K562 (cell line): ENCODE results near the gene ZNF805. TPM values are rescaled to one million over a fixed set of nuclear protein-coding genes. Genes with fewer than 3 reads are reported as not detected.
A peak's percentile ranks its signal among the peaks of the same experiment; 100 is the strongest.

Source experiments
- ATAC-seq: fragments of 200-7000 bp; cut with Tn5 transposase; 3 replicates; pipeline ENCODE4 v1.9.1; 2020; ENCODE audit warnings: moderate library complexity
- BruUV-seq: library from RNA; stranded (reverse); fragments of 400-500 nt; replicated peaks from 2 replicates; lab custom pipeline; 2021; lab: Mats Ljungman, UMichigan
- CTCF ChIA-PET: fragments of 300-600 bp; formaldehyde crosslinking; extraction: SDS; loops from one replicate; lab custom pipeline; 2021; ENCODE audit warnings: low intra/inter-chr PET ratio; lab: Yijun Ruan, JAX
- POLR2A ChIA-PET: fragments of 300-600, 350-650 bp; sonication (Branson Sonifier 250); formaldehyde crosslinking; extraction: SDS; loops from one replicate; lab custom pipeline; 2021; ENCODE audit warnings: antibody characterized with exemption, inconsistent platforms; lab: Yijun Ruan, JAX
- DNase-seq, 4 experiments: peaks; one replicate each; pipeline versions ENCODE4 v3.0.0 to v3.0.0-alpha.2; 2011 to 2018; ENCODE audit warnings: low spot score in 3 of 4, mixed read lengths in 3 of 4; ENCODE audit errors: extremely low read depth in 1 of 4
- FAIRE-seq: peaks from 2 replicates; lab custom pipeline; 2011; peaks lifted over from hg19 to GRCh38; lab: Jason Lieb, UNC
- H2AFZ ChIP-seq: 2 replicates; pipeline ENCODE4 v1.6.0; 2011; ENCODE audit warnings: low read depth, low read length, control low read depth, inconsistent platforms
- H3K27ac ChIP-seq: fragments of 200-600 bp; 3 replicates; pipeline ENCODE4 v1.8.0; 2011; ENCODE audit warnings: low read depth, mild to moderate bottlenecking, control low read depth, inconsistent platforms, low read length, moderate library complexity, mixed read lengths; ENCODE audit errors: extremely low read depth
- H3K27me3 ChIP-seq, 2 experiments: fragments of 300-600 bp in 1 of 2; 2 replicates in 1 of 2; 3 replicates in 1 of 2; pipeline versions ENCODE4 v1.6.0 to v1.8.0; 2011; ENCODE audit warnings: inconsistent platforms in 2 of 2, low read length in 2 of 2, mild to moderate bottlenecking in 1 of 2, mixed read lengths in 1 of 2, moderate library complexity in 1 of 2; ENCODE audit not compliant: control insufficient read depth in 2 of 2, insufficient read depth in 2 of 2
- H3K36me3 ChIP-seq: fragments of 300-600 bp; 3 replicates; pipeline ENCODE4 v1.8.0; 2011; ENCODE audit warnings: mild to moderate bottlenecking, low read length, inconsistent platforms; ENCODE audit not compliant: control insufficient read depth, insufficient read depth
- H3K4me1 ChIP-seq, 2 experiments: fragments of 200-600 bp in 1 of 2; replicated peaks in 1 of 2; 2 replicates in 1 of 2; 3 replicates in 1 of 2; pipeline versions ENCODE4 v1.5.1 to v1.8.0; 2011; ENCODE audit warnings: inconsistent platforms in 2 of 2, low read length in 2 of 2, mild to moderate bottlenecking in 1 of 2, mixed read lengths in 1 of 2, moderate library complexity in 1 of 2; ENCODE audit not compliant: control insufficient read depth in 2 of 2, insufficient read depth in 2 of 2
- H3K4me2 ChIP-seq: 2 replicates; pipeline ENCODE4 v1.6.1; 2011; ENCODE audit warnings: low read length, control low read depth, inconsistent platforms, mixed read lengths; ENCODE audit not compliant: insufficient read depth
- H3K4me3 ChIP-seq: fragments of 200-600 bp; sonication (generic), shearing (Covaris generic); 2 replicates; pipeline ENCODE4 v1.5.1; 2016; ENCODE audit warnings: control low read depth, inconsistent platforms
- H3K79me2 ChIP-seq: fragments of 200-600 bp; 3 replicates; pipeline ENCODE4 v1.8.0; 2011; ENCODE audit warnings: low read length, inconsistent platforms; ENCODE audit not compliant: control insufficient read depth, insufficient read depth
- H3K9ac ChIP-seq, 2 experiments: 2 replicates each; pipeline versions ENCODE4 v1.6.0 to v1.6.1; 2011; ENCODE audit warnings: low read depth in 2 of 2, low read length in 2 of 2, control low read depth in 1 of 2, inconsistent platforms in 1 of 2, mild to moderate bottlenecking in 1 of 2, mixed read lengths in 1 of 2; ENCODE audit not compliant: insufficient read depth in 1 of 2
- H3K9me1 ChIP-seq: one replicate; pipeline ENCODE4 v1.6.0; 2011; ENCODE audit warnings: inconsistent platforms, mild to moderate bottlenecking, low read length, moderate library complexity; ENCODE audit not compliant: control insufficient read depth, insufficient read depth
- H3K9me3 ChIP-seq: replicated peaks from 2 replicates; pipeline ENCODE4 v1.5.1; 2011; ENCODE audit warnings: low read depth, low read length, inconsistent platforms; ENCODE audit not compliant: control insufficient read depth, insufficient read depth
- H4K20me1 ChIP-seq: replicated peaks from 2 replicates; pipeline ENCODE4 v1.6.1; 2011; ENCODE audit warnings: low read length, inconsistent platforms, mixed read lengths; ENCODE audit not compliant: control insufficient read depth, insufficient read depth
- LEF1 ChIP-seq: fragments of 450-650 bp; IDR thresholded peaks from 2 replicates; pipeline ENCODE4 v1.6.1; 2016; ENCODE audit warnings: mild to moderate bottlenecking
- WGBS: fragments of 100-300 bp; shearing (Covaris generic); methylation state at CpG from one replicate; pipeline ENCODE4 v1.1.6; 2016; ENCODE audit warnings: low coverage, mixed read lengths; ENCODE audit not compliant: insufficient coverage; ENCODE audit errors: missing lambda C conversion rate; 5-methylcytosine and 5-hydroxymethylcytosine counted together
- in situ Hi-C: fragments of 300-500 bp; cut with MboI; formaldehyde crosslinking; loops from 4 replicates; pipeline ENCODE4 v1.15.0; 2018; ENCODE audit warnings: inconsistent platforms, mixed read lengths
- intact Hi-C: fragments of 100-400 bp; cut with micrococcal nuclease; formaldehyde crosslinking; loops from 2 replicates; pipeline ENCODE4 v1.14.2; 2022
- polyA plus RNA-seq, 8 experiments: library from polyadenylated mRNA; depleted of rRNA in 4 of 8; stranded (reverse) in 5 of 8; unstranded in 3 of 8; fragments of >200 nt; fragmentation: Nextera tagmentation in 2 of 8; fragmentation: Illumina TruSeq in 1 of 8; extraction: Ambion mirVana in 2 of 8; extraction: Trizol in 1 of 8; gene quantifications; 2 replicates each; pipeline versions ENCODE4 v1.2.1 to v1.2.3, GENCODE V29; 2011 to 2014; ENCODE audit warnings: inconsistent platforms in 1 of 8, missing spikeins in 1 of 8
- total RNA-seq, 7 experiments: library from RNA; depleted of rRNA in 6 of 7; stranded (reverse); fragments of >200 nt in 6 of 7; fragmentation: Illumina TruSeq in 2 of 7; extraction: Trizol in 2 of 7; gene quantifications; 2 replicates each; pipeline versions ENCODE4 v1.2.1 to v1.2.3, GENCODE V29; 2011 to 2021; ENCODE audit warnings: low replicate concordance in 1 of 7
- TF ChIP-seq, protein P1 (sequence below): sonication (generic); formaldehyde crosslinking; IDR thresholded peaks from 2 replicates; pipeline ENCODE4 v1.8.0; 2022; ENCODE audit warnings: mild to moderate bottlenecking, missing genetic modification reagents

The ZNF805 gene
- total and polyA plus RNA-seq, 9 of the 15 experiments (the other 6 are each of a cell fraction or from before 2014, with no cell fraction given), result 0.32 to 6.7 (median 3.9) TPM

DNA sequence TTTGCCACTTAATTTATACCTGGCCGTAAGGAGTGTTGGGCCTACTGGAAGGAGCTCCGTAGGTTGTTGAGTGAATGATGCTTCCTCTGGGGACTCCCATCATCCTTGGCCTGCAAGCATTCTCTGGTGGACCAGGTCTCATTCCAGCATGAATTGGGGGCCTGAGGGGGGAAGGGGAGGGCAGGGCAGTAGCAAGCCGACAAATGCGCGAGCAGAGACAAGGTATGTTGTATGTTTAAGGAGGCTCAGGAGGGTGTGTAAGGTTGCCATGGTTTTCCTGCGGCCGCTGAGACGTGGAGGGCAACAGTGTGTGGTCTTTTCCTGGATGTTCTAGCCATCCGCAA lies 48.4 kb upstream of the ZNF805 start:
- H3K27ac ChIP-seq, result peak overlapping the region; percentile 70; the same call in 1 of the 3 replicates
- H4K20me1 ChIP-seq, result no peaks in the 10 kb centered on the region
- TF ChIP-seq, protein P1, sequence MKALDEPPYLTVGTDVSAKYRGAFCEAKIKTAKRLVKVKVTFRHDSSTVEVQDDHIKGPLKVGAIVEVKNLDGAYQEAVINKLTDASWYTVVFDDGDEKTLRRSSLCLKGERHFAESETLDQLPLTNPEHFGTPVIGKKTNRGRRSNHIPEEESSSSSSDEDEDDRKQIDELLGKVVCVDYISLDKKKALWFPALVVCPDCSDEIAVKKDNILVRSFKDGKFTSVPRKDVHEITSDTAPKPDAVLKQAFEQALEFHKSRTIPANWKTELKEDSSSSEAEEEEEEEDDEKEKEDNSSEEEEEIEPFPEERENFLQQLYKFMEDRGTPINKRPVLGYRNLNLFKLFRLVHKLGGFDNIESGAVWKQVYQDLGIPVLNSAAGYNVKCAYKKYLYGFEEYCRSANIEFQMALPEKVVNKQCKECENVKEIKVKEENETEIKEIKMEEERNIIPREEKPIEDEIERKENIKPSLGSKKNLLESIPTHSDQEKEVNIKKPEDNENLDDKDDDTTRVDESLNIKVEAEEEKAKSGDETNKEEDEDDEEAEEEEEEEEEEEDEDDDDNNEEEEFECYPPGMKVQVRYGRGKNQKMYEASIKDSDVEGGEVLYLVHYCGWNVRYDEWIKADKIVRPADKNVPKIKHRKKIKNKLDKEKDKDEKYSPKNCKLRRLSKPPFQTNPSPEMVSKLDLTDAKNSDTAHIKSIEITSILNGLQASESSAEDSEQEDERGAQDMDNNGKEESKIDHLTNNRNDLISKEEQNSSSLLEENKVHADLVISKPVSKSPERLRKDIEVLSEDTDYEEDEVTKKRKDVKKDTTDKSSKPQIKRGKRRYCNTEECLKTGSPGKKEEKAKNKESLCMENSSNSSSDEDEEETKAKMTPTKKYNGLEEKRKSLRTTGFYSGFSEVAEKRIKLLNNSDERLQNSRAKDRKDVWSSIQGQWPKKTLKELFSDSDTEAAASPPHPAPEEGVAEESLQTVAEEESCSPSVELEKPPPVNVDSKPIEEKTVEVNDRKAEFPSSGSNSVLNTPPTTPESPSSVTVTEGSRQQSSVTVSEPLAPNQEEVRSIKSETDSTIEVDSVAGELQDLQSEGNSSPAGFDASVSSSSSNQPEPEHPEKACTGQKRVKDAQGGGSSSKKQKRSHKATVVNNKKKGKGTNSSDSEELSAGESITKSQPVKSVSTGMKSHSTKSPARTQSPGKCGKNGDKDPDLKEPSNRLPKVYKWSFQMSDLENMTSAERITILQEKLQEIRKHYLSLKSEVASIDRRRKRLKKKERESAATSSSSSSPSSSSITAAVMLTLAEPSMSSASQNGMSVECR (CRISPR knock-in tag), result 0 out of 2 replicates have a peak, but pooled peaks have one; percentile 0
- TF ChIP-seq LEF1, result no peak
- H3K4me2 ChIP-seq, result peak overlapping the region; percentile 84
- H3K9ac ChIP-seq, result peak overlapping the region; percentile 67 to 86; a peak in 3 of 4 replicates
- CTCF ChIA-PET, result no interaction called here
- DNase-seq (no peak), FAIRE-seq (no peak), ATAC-seq (no peak; the same call in 2 of the 3 replicates)
- POLR2A ChIA-PET, result no interaction called here
- 12% methylated on average over 6 of the region's 9 CpGs for WGBS
- peaks cover 9% of the 10 kb centered on the region; the same call in 2 of the 3 replicates for H3K79me2 ChIP-seq
- no TSS peak for BruUV-seq
- peaks cover 3 to 11% of the 10 kb centered on the region in 2 experiments; a peak in 3 of 5 replicates for H3K4me1 ChIP-seq
- in situ Hi-C loops (no loop called here), intact Hi-C loops (no loop called here)
- H3K4me3 ChIP-seq, result peak overlapping the region; percentile 61
- peak overlapping the region; percentile 99 for H2AFZ ChIP-seq
- 0 out of 3 replicates have a peak, but pooled peaks cover 2% of the 10 kb centered on the region for H3K36me3 ChIP-seq
- H3K27me3 ChIP-seq, result no peaks in the 10 kb centered on the region
- H3K9me1 ChIP-seq, result no peaks in the 10 kb centered on the region
- peaks cover 11% of the 10 kb centered on the region for H3K9me3 ChIP-seq
